Stimulated activated CD8-positive, alpha-beta memory T cell treated with anti-CD3 and anti-CD28 coated beads, Interleukin-2, amount 100 ng/mL, for 1 hour (primary cell): ENCODE measurements around the gene KCNT1.

Experiments
- DNase-seq, 2 donors: peaks; one replicate each; pipeline ENCODE4 v3.0.0-alpha.2; 2020; ENCODE audit warnings: low read depth in 2 of 2

Gene KCNT1

GRCh38 chr9:135726138-135726853 lies 24.3 kb downstream of the KCNT1 start:
- DNase-seq = no peak

- DNase-seq = no peak
Measured at GRCh38 chr9:135727257-135727875, 25.4 kb downstream of the KCNT1 start.

- DNase-seq = no peak
Measured at GRCh38 chr9:135728436-135729110, 26.6 kb downstream of the KCNT1 start.

GRCh38 chr9:135729480-135729879 lies 27.5 kb downstream of the KCNT1 start:
- DNase-seq = no peak

GRCh38 chr9:135731454-135731853 lies 29.5 kb downstream of the KCNT1 start:
- DNase-seq = no peak

- DNase-seq = no peak
Measured at GRCh38 chr9:135732569-135733257, 30.7 kb downstream of the KCNT1 start.

GRCh38 chr9:135734616-135735144 lies 32.7 kb downstream of the KCNT1 start:
- no peak for DNase-seq

GRCh38 chr9:135736272-135736978 lies 34.4 kb downstream of the KCNT1 start:
- DNase-seq = no peak

- no peak for DNase-seq
Measured at GRCh38 chr9:135736979-135737839, 35.2 kb downstream of the KCNT1 start.

GRCh38 chr9:135737840-135738521 lies 36.0 kb downstream of the KCNT1 start:
- DNase-seq = no peak

GRCh38 chr9:135739271-135740220 lies 37.6 kb downstream of the KCNT1 start:
- no peak for DNase-seq

- DNase-seq = no peak
Measured at GRCh38 chr9:135741276-135742219, 39.6 kb downstream of the KCNT1 start.

GRCh38 chr9:135743021-135743420 lies 41.0 kb downstream of the KCNT1 start:
- no peak for DNase-seq

- DNase-seq = no peak
Measured at GRCh38 chr9:135743546-135744332, 41.8 kb downstream of the KCNT1 start.

GRCh38 chr9:135744333-135745070 lies 42.5 kb downstream of the KCNT1 start:
- no peak for DNase-seq

GRCh38 chr9:135745189-135745588 lies 43.2 kb downstream of the KCNT1 start:
- no peak for DNase-seq
